HCT116 (cell line): Measurements from ENCODE around the gene LSP1. TPM values are rescaled to one million over a fixed set of nuclear protein-coding genes. Genes with fewer than 3 reads are reported as not detected.
A peak's percentile ranks its signal among the peaks of the same experiment; 100 is the strongest.

Experiments used
- ATAC-seq: fragments of 200-7000 bp; cut with Tn5 transposase; 2 replicates; pipeline ENCODE4 v1.9.1; 2020; ENCODE audit warnings: mild to moderate bottlenecking, moderate library complexity
- BruUV-seq: library from RNA; stranded (reverse); fragments of 400-500 nt; replicated peaks from 2 replicates; lab custom pipeline; 2021; lab: Mats Ljungman, UMichigan
- CTCF ChIA-PET: fragments of 300-600 bp; sonication (Branson Sonifier 250); formaldehyde crosslinking; loops from one replicate; lab custom pipeline; 2021; ENCODE audit warnings: antibody characterized with exemption; lab: Charles Lee
- POLR2A ChIA-PET: fragments of 300-600, 350-600 bp; sonication (Branson Sonifier 250); formaldehyde crosslinking; loops from one replicate; lab custom pipeline; 2021; ENCODE audit warnings: antibody characterized with exemption; lab: Charles Lee
- RAD21 ChIA-PET, 2 experiments: fragments of 300-600 bp; sonication (Branson Sonifier 250); formaldehyde crosslinking; loops; one replicate each; lab custom pipeline; 2023; ENCODE audit warnings: low total read pairs in 2 of 2; ENCODE audit not compliant: uncharacterized antibody in 2 of 2, unreplicated experiment in 2 of 2, low non-redundant PET in 1 of 2; lab: Charles Lee
- DNase-seq: peaks from one replicate; pipeline ENCODE4 v3.0.0-alpha.2; 2010; ENCODE audit warnings: low read depth, low spot score
- H2AFZ ChIP-seq: fragments of 200-600 bp; shearing (Covaris generic), sonication (generic); 2 replicates; pipeline ENCODE4 v1.6.1; 2017; ENCODE audit warnings: low read depth, mixed run types, mixed read lengths, antibody characterized with exemption, low read length; ENCODE audit not compliant: poor library complexity, severe bottlenecking
- H3K27ac ChIP-seq: 2 replicates; pipeline ENCODE4 v1.5.1; 2012; ENCODE audit warnings: low read depth, low read length
- H3K27me3 ChIP-seq: fragments of 200-600 bp; sonication (generic); 2 replicates; pipeline ENCODE4 v1.6.1; 2016; ENCODE audit warnings: mixed run types, low read length, mixed read lengths; ENCODE audit not compliant: insufficient read depth
- H3K36me3 ChIP-seq, 2 experiments: fragments of 200-500 bp in 1 of 2; fragments of 200-600 bp in 1 of 2; sonication (Bioruptor generic) in 1 of 2; sonication (generic) in 1 of 2; 2 replicates each; pipeline versions ENCODE4 v1.5.1 to v1.6.1; 2014 to 2016; ENCODE audit warnings: low read length in 2 of 2, inconsistent platforms in 1 of 2, mixed read lengths in 1 of 2, mixed run types in 1 of 2; ENCODE audit not compliant: insufficient read depth in 2 of 2, control insufficient read depth in 1 of 2
- H3K4me1 ChIP-seq, 2 experiments: fragments of 200-600 bp in 1 of 2; sonication (generic) in 1 of 2; 2 replicates each; pipeline versions ENCODE4 v1.5.1 to v1.6.1; 2012 to 2017; ENCODE audit warnings: low read length in 2 of 2, inconsistent platforms in 1 of 2, mild to moderate bottlenecking in 1 of 2, mixed read lengths in 1 of 2, mixed run types in 1 of 2, moderate library complexity in 1 of 2; ENCODE audit not compliant: insufficient read depth in 2 of 2, control insufficient read depth in 1 of 2
- H3K4me2 ChIP-seq: fragments of 200-600 bp; sonication (generic); 2 replicates; pipeline ENCODE4 v1.6.1; 2017; ENCODE audit warnings: mixed run types, low read length, mixed read lengths
- H3K4me3 ChIP-seq, 2 experiments: fragments of 200-600 bp in 1 of 2; sonication (generic) in 1 of 2; replicated peaks in 1 of 2; 2 replicates each; pipeline ENCODE4 v1.5.1; 2011 to 2016; ENCODE audit warnings: low read length in 2 of 2, control low read depth in 1 of 2, low read depth in 1 of 2, mild to moderate bottlenecking in 1 of 2, mixed read lengths in 1 of 2, mixed run types in 1 of 2
- H3K79me2 ChIP-seq: fragments of 200-600 bp; sonication (generic); 2 replicates; pipeline ENCODE4 v1.6.1; 2017; ENCODE audit warnings: mild to moderate bottlenecking, mixed run types, low read length, moderate library complexity, mixed read lengths; ENCODE audit not compliant: insufficient read depth
- H3K9ac ChIP-seq: fragments of 200-600 bp; sonication (generic); 2 replicates; pipeline ENCODE4 v1.6.1; 2016; ENCODE audit warnings: low read length, mixed read lengths
- H3K9me2 ChIP-seq: fragments of 200-600 bp; sonication (generic), shearing (Covaris generic); 2 replicates; pipeline ENCODE4 v1.6.1; 2017; ENCODE audit warnings: mixed run types, mild to moderate bottlenecking, moderate library complexity; ENCODE audit not compliant: insufficient read depth
- H3K9me3 ChIP-seq, 2 experiments: fragments of 200-500 bp in 1 of 2; fragments of 200-600 bp in 1 of 2; sonication (Bioruptor generic) in 1 of 2; sonication (generic) in 1 of 2; 2 replicates each; pipeline ENCODE4 v1.6.1; 2014 to 2017; ENCODE audit warnings: low read length in 2 of 2, mixed read lengths in 2 of 2, inconsistent platforms in 1 of 2, low read depth in 1 of 2, mild to moderate bottlenecking in 1 of 2, mixed run types in 1 of 2, moderate library complexity in 1 of 2; ENCODE audit not compliant: control insufficient read depth in 1 of 2, insufficient read depth in 1 of 2
- H4K20me1 ChIP-seq: fragments of 200-600 bp; sonication (generic), shearing (Covaris generic); 2 replicates; pipeline ENCODE4 v1.6.1; 2017; ENCODE audit warnings: mixed run types, mild to moderate bottlenecking, moderate library complexity; ENCODE audit not compliant: insufficient read depth
- CBX3 ChIP-seq: IDR thresholded peaks from 2 replicates; pipeline ENCODE4 v1.6.1; 2012; ENCODE audit warnings: low read depth
- ELF1 ChIP-seq: IDR thresholded peaks from 2 replicates; pipeline ENCODE4 v1.6.1; 2012; ENCODE audit warnings: low read depth, borderline replicate concordance
- EZH2 ChIP-seq: fragments of 200-600 bp; sonication (generic); IDR thresholded peaks from 2 replicates; pipeline ENCODE4 v1.6.1; 2017; ENCODE audit warnings: antibody characterized with exemption, mixed run types
- FOSL1 ChIP-seq: IDR thresholded peaks from 2 replicates; pipeline ENCODE4 v1.6.1; 2012; ENCODE audit warnings: low read depth
- POLR2A ChIP-seq: IDR thresholded peaks from 2 replicates; pipeline ENCODE4 v1.7.0; 2011; ENCODE audit warnings: borderline replicate concordance; ENCODE audit not compliant: insufficient read depth, insufficient read length; ENCODE audit errors: extremely low read depth
- POLR2AphosphoS5 ChIP-seq: IDR thresholded peaks from 2 replicates; pipeline ENCODE4 v1.6.1; 2011; ENCODE audit warnings: mild to moderate bottlenecking, low read depth, low read length, moderate library complexity
- RAD21 ChIP-seq: IDR thresholded peaks from 2 replicates; pipeline ENCODE4 v1.6.1; 2012; ENCODE audit warnings: low read depth, mild to moderate bottlenecking
- REST ChIP-seq: IDR thresholded peaks from 2 replicates; pipeline ENCODE4 v1.6.1; 2012; ENCODE audit warnings: low read depth
- SP1 ChIP-seq: IDR thresholded peaks from 2 replicates; pipeline ENCODE4 v1.6.1; 2012; ENCODE audit warnings: low read depth
- SRF ChIP-seq: IDR thresholded peaks from 2 replicates; pipeline ENCODE4 v1.6.1; 2012; ENCODE audit warnings: low read depth
- TCF7L2 ChIP-seq: IDR thresholded peaks from 2 replicates; pipeline ENCODE4 v1.7.0; 2011; ENCODE audit warnings: borderline replicate concordance, inconsistent platforms; ENCODE audit not compliant: insufficient read depth, insufficient read length; ENCODE audit errors: extremely low read depth
- YY1 ChIP-seq: IDR thresholded peaks from 2 replicates; pipeline ENCODE4 v1.6.1; 2011; ENCODE audit warnings: low read length, low read depth, moderate library complexity, mild to moderate bottlenecking; ENCODE audit not compliant: insufficient replicate concordance; ENCODE audit errors: extremely low read depth
- ZNF274 ChIP-seq: fragments of 200-500 bp; sonication (Bioruptor generic); IDR thresholded peaks from 2 replicates; pipeline ENCODE4 v1.6.1; 2014; ENCODE audit warnings: mild to moderate bottlenecking, low read depth, low read length, inconsistent platforms
- intact Hi-C: fragments of 100-400 bp; cut with micrococcal nuclease; formaldehyde crosslinking; loops from 2 replicates; pipeline ENCODE4 v1.10.0; 2022
- total RNA-seq: library from RNA; stranded (reverse); gene quantifications from one replicate; pipeline ENCODE4 v1.2.1, GENCODE V29; 2021; ENCODE audit not compliant: unreplicated experiment
- TF ChIP-seq, protein P1 (sequence below): IDR thresholded peaks from 2 replicates; pipeline ENCODE4 v1.6.1; 2012
- TF ChIP-seq, protein P2 (sequence below): IDR thresholded peaks from 2 replicates; pipeline ENCODE4 v1.6.1; 2011; ENCODE audit warnings: mild to moderate bottlenecking, low read length, moderate library complexity; ENCODE audit not compliant: insufficient replicate concordance; ENCODE audit errors: extremely low read depth

Gene LSP1
- total RNA-seq, 1 experiment from 2014 or later, result 1.3 TPM

DNA sequence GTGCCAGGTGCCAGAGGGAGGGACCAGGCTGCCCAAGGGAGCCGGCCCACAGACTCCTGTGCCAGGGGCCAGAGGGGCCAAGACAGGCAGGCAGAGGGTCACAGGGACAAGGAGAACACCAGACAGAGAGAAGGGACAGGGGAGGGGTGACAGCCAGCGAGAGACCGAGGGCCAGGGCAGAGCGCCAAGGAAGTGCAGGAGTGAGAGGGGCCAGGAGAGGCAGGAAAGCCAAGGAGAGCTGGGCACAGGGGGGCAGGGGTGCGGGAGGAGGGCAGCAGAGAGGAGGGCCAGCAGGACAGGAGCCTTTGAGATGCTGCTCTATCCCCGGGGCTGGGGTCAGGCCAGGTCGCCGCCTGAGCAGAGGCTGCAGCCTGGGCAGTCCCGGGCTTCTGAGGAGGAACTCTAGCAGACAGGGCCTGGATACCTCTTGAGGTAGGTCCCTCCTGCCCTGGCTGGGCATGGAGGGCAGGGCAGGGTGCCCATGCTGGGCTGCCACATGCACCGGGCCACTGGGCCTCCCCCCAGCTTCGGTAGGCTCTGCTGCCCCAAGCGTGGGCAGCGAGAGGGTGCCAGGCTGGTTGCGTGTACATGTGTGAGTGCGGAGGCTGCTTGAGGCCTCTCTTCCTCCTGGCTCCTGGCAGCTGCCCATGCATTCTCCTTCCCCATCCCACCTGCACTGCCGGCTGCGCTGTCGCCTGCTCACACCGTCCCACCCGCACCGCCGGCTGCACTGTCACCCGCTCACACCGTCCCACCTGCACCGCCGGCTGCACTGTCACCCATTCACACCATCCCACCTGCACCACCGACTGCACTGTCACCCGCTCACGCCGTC lies 12.2 kb downstream of the LSP1 start:
- BruUV-seq, result no TSS peak
- no peak overlapping the region for H3K4me2 ChIP-seq
- ChIA-PET POLR2A (no interaction called here), CTCF (interaction anchor here (2.2 kb wide), 1 partner anchor 12 kb away, joined by 8 read pairs; no protein-coding TSS in a partner anchor), RAD21 (no interaction called here)
- peak overlapping the region; percentile 31; the same call in 1 of the 2 replicates for H3K27ac ChIP-seq
- DNase-seq (no peak), ATAC-seq (no peak)
- no peaks in the 10 kb centered on the region for H3K36me3 ChIP-seq
- no peaks in the 10 kb centered on the region for H3K79me2 ChIP-seq
- no peaks in the 10 kb centered on the region for H3K27me3 ChIP-seq
- intact Hi-C loops, result no loop called here
- H4K20me1 ChIP-seq, result no peaks in the 10 kb centered on the region
- H3K9me2 ChIP-seq, result no peaks in the 10 kb centered on the region
- H3K9ac ChIP-seq, result no peak overlapping the region
- no peak overlapping the region for H2AFZ ChIP-seq
- TF ChIP-seq ELF1, result no peak
- no peak for TF ChIP-seq ZNF274
- no peak for TF ChIP-seq POLR2A
- no peak for TF ChIP-seq FOSL1
- TF ChIP-seq, protein P1, sequence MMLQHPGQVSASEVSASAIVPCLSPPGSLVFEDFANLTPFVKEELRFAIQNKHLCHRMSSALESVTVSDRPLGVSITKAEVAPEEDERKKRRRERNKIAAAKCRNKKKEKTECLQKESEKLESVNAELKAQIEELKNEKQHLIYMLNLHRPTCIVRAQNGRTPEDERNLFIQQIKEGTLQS, result no peak
- TF ChIP-seq YY1, result no peak
- TF ChIP-seq TCF7L2, result no peak
- TF ChIP-seq SP1, result no peak
- TF ChIP-seq REST, result no peak
- TF ChIP-seq POLR2AphosphoS5, result no peak
- TF ChIP-seq, protein P2, sequence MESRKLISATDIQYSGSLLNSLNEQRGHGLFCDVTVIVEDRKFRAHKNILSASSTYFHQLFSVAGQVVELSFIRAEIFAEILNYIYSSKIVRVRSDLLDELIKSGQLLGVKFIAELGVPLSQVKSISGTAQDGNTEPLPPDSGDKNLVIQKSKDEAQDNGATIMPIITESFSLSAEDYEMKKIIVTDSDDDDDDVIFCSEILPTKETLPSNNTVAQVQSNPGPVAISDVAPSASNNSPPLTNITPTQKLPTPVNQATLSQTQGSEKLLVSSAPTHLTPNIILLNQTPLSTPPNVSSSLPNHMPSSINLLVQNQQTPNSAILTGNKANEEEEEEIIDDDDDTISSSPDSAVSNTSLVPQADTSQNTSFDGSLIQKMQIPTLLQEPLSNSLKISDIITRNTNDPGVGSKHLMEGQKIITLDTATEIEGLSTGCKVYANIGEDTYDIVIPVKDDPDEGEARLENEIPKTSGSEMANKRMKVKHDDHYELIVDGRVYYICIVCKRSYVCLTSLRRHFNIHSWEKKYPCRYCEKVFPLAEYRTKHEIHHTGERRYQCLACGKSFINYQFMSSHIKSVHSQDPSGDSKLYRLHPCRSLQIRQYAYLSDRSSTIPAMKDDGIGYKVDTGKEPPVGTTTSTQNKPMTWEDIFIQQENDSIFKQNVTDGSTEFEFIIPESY, result no peak
- no peak for TF ChIP-seq RAD21
- no peak for TF ChIP-seq CBX3
- no peak for TF ChIP-seq EZH2
- no peak for TF ChIP-seq SRF
- no peak overlapping the region for H3K4me3 ChIP-seq
- peaks cover 27 to 30% of the 10 kb centered on the region in 2 experiments for H3K4me1 ChIP-seq
- no peaks in the 10 kb centered on the region for H3K9me3 ChIP-seq
